GM19455 (cell line): Measurements from ENCODE around the gene ANKRD55.
"Not testable (repeated sequence)": the region's sequence is repeated elsewhere in the genome, so short reads cannot be mapped to it uniquely, and the experiment has no call there.

ENCODE experiments used
- ATAC-seq: cut with Tn5 transposase; IDR thresholded peaks from one replicate; pipeline ENCODE4 v1.9.1; 2021; ENCODE audit not compliant: unreplicated experiment

Gene ANKRD55

GRCh38 chr5:56211298-56211865, 21.7 kb downstream of the ANKRD55 start:
- ATAC-seq: no peak

DNA sequence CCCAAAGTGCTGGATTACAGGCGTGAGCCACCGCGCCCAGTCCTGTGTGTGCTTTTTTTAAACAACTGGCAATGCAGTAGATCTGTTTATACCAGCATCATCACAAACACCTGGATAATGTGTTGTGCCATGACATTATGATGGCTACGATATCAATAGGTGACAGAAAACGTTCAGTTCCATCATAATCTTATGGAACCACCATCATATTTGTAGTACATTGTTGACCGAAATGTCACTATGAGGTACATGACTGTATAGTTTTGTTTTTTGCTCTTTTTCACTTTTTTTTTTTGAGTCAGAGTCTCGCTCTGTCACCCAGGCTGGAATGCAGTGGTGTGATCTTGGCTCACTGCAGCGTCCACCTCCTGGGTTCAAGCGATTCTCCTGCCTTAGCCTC, 24.4 kb downstream of the ANKRD55 start:
- no peak for ATAC-seq

DNA sequence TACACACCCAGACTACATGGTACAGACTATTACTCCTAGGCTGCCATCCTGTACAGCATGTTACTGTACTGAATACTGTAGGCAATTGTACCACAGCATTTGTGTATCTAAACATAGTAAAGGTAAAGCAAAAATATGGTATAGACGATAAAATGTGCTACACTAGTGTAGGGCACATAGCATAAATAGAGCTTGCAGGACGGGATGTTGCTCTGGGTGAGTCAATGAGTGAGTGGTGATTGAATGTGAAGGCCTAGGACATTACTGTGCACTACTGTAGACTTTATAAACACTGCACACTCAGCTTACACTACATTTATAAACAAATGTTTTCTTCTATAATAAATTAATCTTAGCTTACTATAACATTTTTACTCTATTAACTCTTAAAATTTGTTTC, 25.6 kb downstream of the ANKRD55 start:
- ATAC-seq: no peak

DNA sequence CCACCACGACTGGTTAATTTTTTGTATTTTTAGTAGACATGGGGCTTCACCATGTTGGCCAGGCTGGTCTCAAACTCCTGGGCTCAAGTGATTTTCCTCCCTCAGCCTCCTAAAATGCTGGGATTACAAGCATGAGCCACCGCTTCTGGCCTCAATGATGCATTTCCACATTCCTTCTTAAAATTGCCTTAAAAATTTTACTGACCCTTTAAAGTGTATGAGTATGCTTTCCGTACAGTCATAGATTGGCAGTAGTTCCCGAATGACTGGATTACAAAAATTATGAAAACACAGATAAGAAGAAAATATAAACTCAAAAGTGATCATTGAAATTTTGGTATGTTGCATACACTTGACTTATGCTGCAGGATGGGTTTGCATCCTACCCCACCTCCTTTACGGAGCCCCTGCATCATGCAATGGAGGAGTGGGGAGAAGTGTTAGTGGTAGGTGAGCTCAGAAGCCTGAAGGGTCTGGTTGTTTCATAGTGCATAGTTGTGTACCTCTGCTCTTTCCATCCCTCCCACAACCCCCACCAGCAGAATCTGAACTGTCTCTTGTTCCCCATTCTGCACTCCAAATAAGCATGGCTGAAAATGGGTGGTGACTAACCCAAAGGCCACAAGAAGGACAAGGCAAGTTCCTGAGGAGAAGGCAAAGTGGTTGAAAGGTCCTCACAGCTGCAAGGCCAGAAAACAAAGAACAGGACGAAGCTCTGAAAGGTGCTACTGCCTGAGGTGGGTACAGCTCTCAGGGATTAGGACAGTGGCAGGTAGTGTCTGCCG, 26.8 kb downstream of the ANKRD55 start:
- ATAC-seq: no peak

GRCh38 chr5:56203936-56204335, 29.2 kb downstream of the ANKRD55 start:
- ATAC-seq: not testable (repeated sequence)

GRCh38 chr5:56202483-56202882, 30.6 kb downstream of the ANKRD55 start:
- no peak for ATAC-seq

DNA sequence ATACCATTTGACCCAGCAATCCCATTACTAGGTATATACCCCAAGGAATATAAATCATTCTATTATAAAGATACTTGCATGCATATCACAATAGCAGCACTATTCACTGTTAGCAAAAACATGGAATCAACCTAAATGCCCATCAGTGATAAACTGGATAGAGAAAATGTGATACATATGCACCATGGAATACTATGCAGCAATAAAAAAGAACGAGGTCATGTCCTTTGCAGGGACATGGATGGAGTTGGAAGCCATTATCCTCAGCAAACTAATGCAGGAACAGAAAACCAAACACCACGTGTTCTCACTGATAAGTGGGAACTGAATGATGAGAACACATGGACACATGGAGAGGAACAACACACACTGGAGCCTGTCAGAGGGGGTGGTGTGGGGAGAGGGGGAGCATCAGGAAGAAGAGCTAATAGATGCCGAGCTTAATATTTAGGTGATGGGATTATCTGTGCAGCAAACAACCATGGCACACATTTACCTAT, 31.3 kb downstream of the ANKRD55 start:
- not testable (repeated sequence) for ATAC-seq

GRCh38 chr5:56200971-56201666, 32.0 kb downstream of the ANKRD55 start:
- ATAC-seq: peak; percentile 86

GRCh38 chr5:56195016-56195415, 38.1 kb downstream of the ANKRD55 start:
- ATAC-seq: no peak

- no peak for ATAC-seq
These were observed 40.9 kb downstream of the ANKRD55 start for GRCh38 chr5:56192246-56192645.

- ATAC-seq: no peak
These were observed 41.5 kb downstream of the ANKRD55 start for GRCh38 chr5:56191656-56192055.

DNA sequence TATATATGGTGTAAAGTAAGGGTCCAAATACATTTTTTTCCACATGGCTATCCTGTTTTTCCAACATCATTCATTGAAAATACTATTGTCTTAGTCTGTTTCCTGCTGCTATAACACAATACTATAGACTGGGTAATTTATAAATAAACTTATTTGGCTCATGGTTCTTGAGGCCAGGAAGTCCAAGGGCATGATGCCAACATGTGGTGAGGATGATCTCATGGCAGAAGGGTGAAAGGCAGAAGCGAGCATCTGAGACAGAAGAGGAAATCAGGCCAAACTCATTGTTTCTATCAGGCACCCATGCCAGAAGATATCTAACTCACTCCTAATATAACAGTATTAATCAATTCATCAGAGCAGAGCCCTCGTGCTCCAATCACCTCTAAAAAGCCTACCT, 42.6 kb downstream of the ANKRD55 start:
- no peak for ATAC-seq

DNA sequence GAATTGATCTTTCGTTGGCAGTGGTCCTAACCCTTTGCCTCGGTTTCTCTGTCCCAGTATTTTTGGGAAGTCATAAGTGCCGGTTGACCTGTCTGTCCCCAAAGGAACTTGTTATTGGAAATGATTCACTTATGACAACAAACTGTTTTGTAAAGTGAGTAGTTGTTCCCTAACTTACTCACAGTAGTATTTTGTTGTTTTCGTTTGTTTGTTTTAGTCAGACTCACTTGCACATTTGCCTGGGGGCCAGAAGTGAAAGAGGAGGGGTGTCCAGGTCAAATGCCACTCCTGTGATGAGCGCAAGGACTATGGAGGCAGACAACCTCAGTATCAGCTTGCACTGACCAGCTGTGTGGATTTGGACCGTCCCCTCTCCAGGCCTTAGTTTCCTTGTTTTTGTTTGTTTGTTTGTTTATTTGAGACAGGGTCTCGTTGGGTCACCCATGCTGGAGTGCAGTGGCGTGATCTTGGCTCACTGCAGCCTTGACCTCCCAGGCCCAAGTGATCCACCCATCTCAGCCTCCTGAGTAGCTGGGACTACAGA, 47.3 kb downstream of the ANKRD55 start:
- no peak for ATAC-seq

GRCh38 chr5:56183506-56183905, 49.6 kb downstream of the ANKRD55 start:
- no peak for ATAC-seq

DNA sequence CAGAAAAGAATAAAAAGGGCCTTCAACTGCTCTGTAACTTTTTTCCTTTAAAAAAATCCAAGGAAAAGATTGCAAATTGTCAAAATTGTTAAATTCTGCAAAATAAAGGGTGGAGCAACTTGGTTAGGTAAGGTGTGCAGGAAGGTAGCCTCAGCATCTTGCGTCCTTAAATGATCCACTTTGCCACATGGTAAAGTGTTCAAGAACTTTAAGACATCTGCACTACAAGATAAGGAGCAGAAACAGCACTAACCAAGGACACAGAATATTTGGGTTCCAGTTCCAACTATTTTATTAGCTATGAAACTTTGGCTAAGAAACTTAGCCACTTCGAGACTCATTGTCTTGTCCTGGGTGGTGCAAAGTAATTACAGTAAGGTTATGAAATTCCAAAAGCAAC, 53.7 kb downstream of the ANKRD55 start:
- ATAC-seq: no peak

DNA sequence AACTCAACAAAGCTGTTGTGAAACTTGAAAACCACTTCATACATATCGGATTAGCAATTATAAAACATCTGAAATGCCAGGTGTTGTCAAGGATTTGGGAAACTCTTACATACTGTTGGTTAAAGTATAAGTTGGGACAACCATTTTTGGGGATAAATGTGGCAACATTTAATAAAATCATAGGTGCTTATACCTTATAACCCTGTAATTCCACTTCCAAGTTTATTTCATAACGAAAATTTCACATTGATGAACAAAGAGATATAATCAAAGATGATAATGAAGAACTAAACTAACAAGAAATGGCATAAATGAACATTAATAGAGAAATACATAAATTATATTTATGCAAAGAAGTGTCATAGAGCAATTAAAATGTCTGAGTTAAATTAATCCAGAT, 54.3 kb downstream of the ANKRD55 start:
- no peak for ATAC-seq

GRCh38 chr5:56176871-56177533, 56.1 kb downstream of the ANKRD55 start:
- no peak for ATAC-seq

DNA sequence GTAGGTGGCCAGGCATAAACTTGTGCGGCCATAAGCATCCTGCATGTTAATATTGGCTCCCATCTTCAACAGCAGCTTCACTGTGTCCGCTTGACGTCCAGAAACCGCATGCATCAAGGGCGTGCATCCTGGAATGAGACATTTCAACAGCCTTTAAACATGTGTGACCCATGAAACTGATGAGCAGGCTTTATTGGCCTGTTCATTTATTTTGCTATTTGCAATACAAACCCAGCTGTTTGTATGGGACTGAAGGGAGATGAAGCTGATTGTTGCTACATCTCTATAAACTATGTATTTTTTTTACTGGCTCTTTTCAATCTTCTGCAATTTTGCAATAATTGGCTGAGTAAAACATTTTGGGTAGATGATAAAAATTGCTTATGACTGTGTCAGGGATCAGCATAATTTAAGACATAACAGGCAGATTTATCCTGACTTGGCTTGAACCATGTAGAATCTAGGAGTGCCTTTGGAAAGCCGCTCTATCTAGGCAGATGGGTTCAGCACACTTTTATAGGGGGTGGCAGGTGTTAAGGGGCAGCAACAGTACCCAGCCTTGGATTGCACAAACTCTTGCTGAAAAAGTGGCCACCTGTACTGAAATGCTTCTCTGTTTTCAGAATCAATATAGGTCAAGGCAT, 56.9 kb downstream of the ANKRD55 start:
- no peak for ATAC-seq

DNA sequence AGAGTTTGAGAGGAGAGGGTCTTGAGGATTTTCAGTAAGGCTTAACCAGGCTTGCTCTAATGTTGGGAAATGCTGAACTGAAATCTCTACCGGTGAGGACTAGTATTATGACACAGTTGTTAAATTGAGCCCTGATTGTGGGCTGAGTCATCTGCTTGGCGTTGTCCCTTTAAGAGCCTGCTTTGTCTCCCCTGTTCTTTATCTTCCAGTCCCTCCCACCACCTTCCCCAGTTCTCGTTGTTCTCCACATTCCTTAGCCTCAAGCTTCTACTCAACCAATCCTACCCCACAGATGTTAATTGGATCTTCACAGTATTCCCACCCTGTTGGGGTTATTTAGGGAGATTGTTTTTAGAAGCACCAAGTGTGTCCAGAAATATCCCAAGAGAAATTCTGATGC, 57.6 kb downstream of the ANKRD55 start:
- ATAC-seq: no peak

DNA sequence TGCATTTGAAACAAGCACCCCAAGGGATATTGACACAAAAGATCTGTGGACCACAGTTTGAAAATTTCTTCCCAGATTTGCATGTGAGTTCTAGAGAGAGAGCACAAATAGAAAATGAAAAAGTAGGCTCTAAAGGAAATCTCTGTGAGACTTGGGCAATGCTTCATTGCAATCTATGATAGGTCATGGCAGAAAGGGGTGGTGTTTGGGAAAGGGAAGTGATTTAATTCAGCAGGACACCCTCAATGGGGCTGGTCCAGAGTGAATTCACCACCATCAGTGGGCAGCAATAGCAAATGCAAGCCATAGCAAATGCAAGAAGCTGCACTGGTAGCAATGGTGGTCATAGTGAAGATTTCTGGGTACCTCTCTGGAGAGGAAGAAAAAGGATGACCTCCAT, 58.1 kb downstream of the ANKRD55 start:
- no peak for ATAC-seq

DNA sequence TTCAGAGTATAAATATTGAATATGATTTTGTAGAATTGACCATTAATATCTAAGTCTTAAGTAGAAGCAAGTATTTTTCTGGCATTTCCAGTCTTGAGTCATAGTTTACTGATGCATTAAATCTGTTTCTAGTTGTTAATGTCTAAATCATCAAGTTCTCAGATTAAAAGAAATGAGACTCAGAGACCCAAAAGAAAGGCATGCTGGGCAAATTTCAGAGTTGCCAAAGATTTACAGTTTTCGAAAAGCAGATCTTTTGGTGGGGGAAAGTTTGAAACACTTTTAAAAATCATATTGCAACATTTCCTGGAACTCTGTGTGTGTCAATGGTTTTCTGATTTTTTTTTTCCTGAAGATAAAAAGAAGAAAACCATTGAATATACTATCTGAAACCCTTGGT, 60.9 kb downstream of the ANKRD55 start:
- no peak for ATAC-seq
